Transverse colon (tissue), 4 donors: Measurements from ENCODE around the gene APOA1. TPM values are rescaled to one million over a fixed set of nuclear protein-coding genes. Genes with fewer than 3 reads are reported as not detected.

Experiments used
- DNase-seq: peaks from one replicate; pipeline ENCODE4 v3.0.0-alpha.2; 2019
- H3K27ac ChIP-seq, 4 donors: fragments of 200-600 bp; sonication (generic); 2 replicates each; pipeline ENCODE4 v1.5.1; 2016 to 2018; ENCODE audit warnings: inconsistent platforms in 4 of 4
- H3K27me3 ChIP-seq: fragments of 200-600 bp; sonication (generic); 2 replicates; pipeline ENCODE4 v1.5.1; 2017; ENCODE audit warnings: inconsistent platforms
- H3K36me3 ChIP-seq, 4 donors: fragments of 200-600 bp; sonication (generic); 2 replicates each; pipeline ENCODE4 v1.5.1; 2017 to 2019; ENCODE audit warnings: inconsistent platforms in 4 of 4
- H3K4me1 ChIP-seq, 4 donors: fragments of 200-600 bp; sonication (generic); 2 replicates each; pipeline ENCODE4 v1.5.1; 2017 to 2020; ENCODE audit warnings: inconsistent platforms in 4 of 4
- H3K4me3 ChIP-seq, 4 donors: fragments of 200-600 bp; sonication (generic); 1 replicate in 1 of 4; 2 replicates in 3 of 4; pipeline versions ENCODE4 v1.5.1 to v1.6.1; 2017 to 2019; ENCODE audit warnings: inconsistent platforms in 4 of 4
- H3K9me3 ChIP-seq, 2 donors: fragments of 200-600 bp; sonication (generic); 2 replicates each; pipeline ENCODE4 v1.5.1; 2017 to 2019; ENCODE audit warnings: inconsistent platforms in 2 of 2
- CTCF ChIP-seq, 5 experiments: fragments of 200-600 bp in 3 of 5; fragments of 450-650 bp in 2 of 5; sonication (generic) in 3 of 5; IDR thresholded peaks; 1 replicate in 2 of 5; 2 replicates in 3 of 5; pipeline ENCODE4 v1.5.1; 2016 to 2017; ENCODE audit warnings: antibody characterized with exemption in 5 of 5, inconsistent platforms in 3 of 5, mild to moderate bottlenecking in 2 of 5, moderate library complexity in 1 of 5
- EP300 ChIP-seq: sonication (generic); formaldehyde crosslinking; IDR thresholded peaks from one replicate; pipeline ENCODE4 v1.6.1; 2017; ENCODE audit warnings: antibody characterized with exemption, low read depth
- POLR2A ChIP-seq: fragments of 450-650 bp; IDR thresholded peaks from one replicate; pipeline ENCODE4 v1.6.1; 2016; ENCODE audit warnings: antibody characterized with exemption, mild to moderate bottlenecking, moderate library complexity
- POLR2AphosphoS5 ChIP-seq, 3 donors: sonication (generic); formaldehyde crosslinking; IDR thresholded peaks; one replicate each; pipeline ENCODE4 v1.6.1; 2016; ENCODE audit warnings: antibody characterized with exemption in 3 of 3
- WGBS, 2 donors: methylation state at CpG; one replicate each; pipeline ENCODE4 v1.1.5; 2018; ENCODE audit warnings: low coverage in 1 of 2; 5-methylcytosine and 5-hydroxymethylcytosine counted together
- in situ Hi-C, 4 donors: fragments of 200-750 bp; cut with MboI; loops; one replicate each; pipeline versions ENCODE4 v1.15.0 to v1.15.1; 2017; ENCODE audit warnings: low sequenced_read_pairs in 3 of 4, low pct_ligation_motif_present in 1 of 4, low pct_unique_long_range_greater_than_20kb in 1 of 4
- intact Hi-C: fragments of 100-400 bp; cut with DNase I; formaldehyde crosslinking; loops from one replicate; pipeline ENCODE4 v1.15.1; 2023; ENCODE audit warnings: low total_unique reads
- total RNA-seq, 4 donors: library from RNA; depleted of rRNA; stranded (reverse); fragments of >200 nt; gene quantifications; one replicate each; pipeline ENCODE4 v1.1.0, GENCODE V29; 2016

Gene APOA1
- total RNA-seq, 4 donors from 2014 or later, result 169 TPM; not detected in 3

GRCh38 chr11:116825854-116826750 lies 11.3 kb downstream of the APOA1 start:
- H3K4me3 ChIP-seq, result no peak overlapping the region
- 80% methylated on average over 20 of the region's 22 CpGs; no CpG with 5 or more reads in 1 of the 2 donors for WGBS, 2 donors
- no peaks in the 10 kb centered on the region for H3K36me3 ChIP-seq
- no peak overlapping the region for H3K27ac ChIP-seq
- in situ Hi-C loops (no loop called here), intact Hi-C loops (no loop called here)
- no peaks in the 10 kb centered on the region for H3K9me3 ChIP-seq
- no peak for TF ChIP-seq EP300
- TF ChIP-seq POLR2AphosphoS5 (IDR thresholded peaks at IDR 0.05), result no peak
- TF ChIP-seq POLR2A, result no peak
- TF ChIP-seq CTCF (IDR thresholded peaks at IDR 0.05), result no peak
- no peaks in the 10 kb centered on the region for H3K27me3 ChIP-seq
- no peak for DNase-seq
- H3K4me1 ChIP-seq, result no peaks in the 10 kb centered on the region

GRCh38 chr11:116825434-116825833 lies 12.0 kb downstream of the APOA1 start:
- H3K27ac ChIP-seq, result no peak overlapping the region
- WGBS, 2 donors, result 84% methylated on average over 5 of the region's 5 CpGs; no CpG with 5 or more reads in 1 of the 2 donors

GRCh38 chr11:116823031-116823843 lies 14.2 kb downstream of the APOA1 start, which contains the start of gene APOA4:
Gene APOA4 (minus strand): TSS chr11:116823304. CDS start chr11:116823191, 113 bp downstream.
- DNase-seq, result no peak
- intact Hi-C loops (no loop called here), in situ Hi-C loops (no loop called here)
- Histone ChIP-seq H3K9me3 (no peaks in the 10 kb centered on the region), H3K27me3 (no peaks in the 10 kb centered on the region), H3K4me1 (no peaks in the 10 kb centered on the region), H3K4me3 (no peak within 1 kb of the TSS), H3K27ac (no peak within 1 kb of the TSS), H3K36me3 (no peaks in the 10 kb centered on the region)
- WGBS, 2 donors, result 85% methylated on average over 15 of the region's 16 CpGs; no CpG with 5 or more reads in 1 of the 2 donors
- TF ChIP-seq POLR2A, result no peak
- TF ChIP-seq POLR2AphosphoS5 (IDR thresholded peaks at IDR 0.05), result no peak
- no peak for TF ChIP-seq EP300
- TF ChIP-seq CTCF (IDR thresholded peaks at IDR 0.05), result no peak

More at GRCh38 chr11:116825434-116825833, 12.0 kb downstream of the APOA1 start:
- Histone ChIP-seq H3K4me1 (no peaks in the 10 kb centered on the region), H3K9me3 (no peaks in the 10 kb centered on the region), H3K27me3 (no peaks in the 10 kb centered on the region), H3K4me3 (no peak overlapping the region), H3K36me3 (no peaks in the 10 kb centered on the region)
- in situ Hi-C loops (no loop called here), intact Hi-C loops (no loop called here)
- no peak for TF ChIP-seq CTCF (IDR thresholded peaks at IDR 0.05)
- TF ChIP-seq POLR2A, result no peak
- no peak for TF ChIP-seq EP300
- TF ChIP-seq POLR2AphosphoS5 (IDR thresholded peaks at IDR 0.05), result no peak
- no peak for DNase-seq

GRCh38 chr11:116822575-116822974 lies 14.8 kb downstream of the APOA1 start:
- intact Hi-C loops (no loop called here), in situ Hi-C loops (no loop called here)
- no peak overlapping the region for H3K27ac ChIP-seq
- no peak for DNase-seq
- H3K4me3 ChIP-seq, result no peak overlapping the region
- no peaks in the 10 kb centered on the region for H3K9me3 ChIP-seq
- no peaks in the 10 kb centered on the region for H3K4me1 ChIP-seq
- H3K36me3 ChIP-seq, result no peaks in the 10 kb centered on the region
- no peak for TF ChIP-seq EP300
- no peak for TF ChIP-seq POLR2A
- TF ChIP-seq CTCF (IDR thresholded peaks at IDR 0.05), result no peak
- no peak for TF ChIP-seq POLR2AphosphoS5 (IDR thresholded peaks at IDR 0.05)
- no peaks in the 10 kb centered on the region for H3K27me3 ChIP-seq
- whole genome bisulfite sequencing, 2 donors, result 73% methylated on average over 5 of the region's 5 CpGs; no CpG with 5 or more reads in 1 of the 2 donors
